Measurements from ENCODE around the gene WDR31. TPM values are rescaled to one million over a fixed set of nuclear protein-coding genes. Genes with fewer than 3 reads are reported as not detected.

The WDR31 gene
- total RNA-seq, 2 donors from 2014 or later: 2.1 to 2.3 TPM

DNA sequence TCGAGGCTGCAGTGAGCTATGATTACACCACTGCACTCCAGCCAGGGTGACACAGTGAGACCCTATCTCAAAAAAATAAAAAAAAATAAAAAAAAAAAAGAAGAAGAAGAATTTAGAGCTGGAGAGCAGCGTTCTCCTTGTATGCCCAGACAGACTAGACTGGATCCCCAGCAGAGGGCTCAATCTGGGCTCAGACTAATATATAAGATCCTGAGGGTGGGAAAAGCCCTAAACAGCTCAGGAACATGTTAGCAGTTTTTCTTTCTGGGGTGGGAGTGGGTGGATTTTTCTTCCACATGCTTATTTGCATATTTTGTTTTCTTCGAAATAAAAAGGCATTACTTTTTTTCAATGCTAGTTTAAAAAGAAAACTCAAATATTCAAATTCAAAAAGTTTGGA, 8.4 kb upstream of the WDR31 start:
- no peak for DNase-seq (ENCODE audit: low spot score)
- intact Hi-C loops (cut with DNase I): no loop called here

DNA sequence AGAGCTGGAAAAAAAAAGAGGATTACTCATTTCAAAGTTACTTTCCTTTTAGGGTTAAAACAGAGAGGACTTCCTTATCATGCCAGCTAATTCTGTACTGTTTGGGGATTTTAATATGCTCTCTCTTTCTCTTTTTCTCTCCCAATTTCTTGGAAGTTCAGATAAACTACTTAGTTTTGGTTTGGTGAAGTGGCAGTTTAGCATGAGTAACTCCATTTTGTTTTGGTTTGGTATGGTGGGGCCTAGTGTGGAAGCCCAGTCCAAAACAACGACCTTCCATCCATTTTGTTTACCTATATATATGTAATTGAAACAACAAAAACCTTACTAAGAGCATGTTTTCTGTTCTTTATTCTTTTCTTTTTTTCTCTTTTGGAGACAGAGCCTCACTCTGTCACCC, 5.6 kb upstream of the WDR31 start:
- no peak for DNase-seq (ENCODE audit: low spot score)
- intact Hi-C loops (cut with DNase I): loop anchor here in 1 of 2 donors (2.0 kb wide), 1 partner anchor 29 kb away; no protein-coding TSS in a partner anchor

DNA sequence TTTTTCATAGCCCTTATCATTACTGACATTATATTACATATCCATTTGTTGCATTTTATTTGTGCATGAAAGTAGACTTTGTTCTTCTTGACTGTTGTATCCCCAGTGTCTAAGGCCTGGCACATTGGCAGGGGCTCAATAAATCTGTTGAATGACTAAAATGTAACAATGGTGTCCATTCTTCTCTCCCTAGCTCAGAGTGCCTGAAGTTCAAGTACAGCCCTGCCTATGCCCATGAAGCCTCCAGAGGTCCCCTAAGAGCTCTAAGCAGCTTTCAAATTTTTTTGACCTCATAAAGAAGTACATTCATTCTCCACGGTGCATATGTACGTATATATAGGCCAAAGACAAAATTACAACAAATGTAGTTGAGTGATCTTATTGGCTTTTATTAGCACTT, 5.1 kb upstream of the WDR31 start:
- intact Hi-C loops (cut with DNase I): loop anchor here in 1 of 2 donors (2.0 kb wide), 1 partner anchor 30 kb away; no protein-coding TSS in a partner anchor
- no peak for DNase-seq (ENCODE audit: low spot score)

DNA sequence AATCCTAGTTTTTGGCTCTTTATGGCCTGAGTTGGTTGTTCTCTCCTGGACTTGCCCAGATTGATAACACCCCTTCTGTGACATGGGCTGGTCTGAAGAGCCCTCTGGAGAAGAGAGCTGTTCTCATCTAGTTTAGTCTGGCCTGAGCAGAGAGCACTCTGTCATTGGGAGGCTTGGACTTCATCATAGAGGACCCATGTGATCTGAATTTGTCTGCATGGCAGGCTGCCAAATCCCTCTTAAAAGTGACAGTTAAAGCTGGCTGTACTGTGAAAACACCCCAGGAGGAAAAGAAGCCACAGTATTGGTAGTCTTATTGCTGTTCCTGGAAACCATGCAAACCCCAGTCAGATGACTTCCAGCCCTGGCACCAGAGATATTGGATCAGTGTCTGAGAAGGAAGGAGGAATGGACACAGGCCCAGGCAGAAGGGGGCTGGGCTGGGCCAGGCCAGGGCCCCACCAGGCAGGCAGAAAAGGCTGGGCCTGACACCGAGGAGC, 3.7 kb upstream of the WDR31 start:
- intact Hi-C loops (cut with DNase I): loop anchor here in 1 of 2 donors (2.0 kb wide), 1 partner anchor 31 kb away; no protein-coding TSS in a partner anchor
- peak; percentile 92 for DNase-seq (ENCODE audit: low spot score)

DNA sequence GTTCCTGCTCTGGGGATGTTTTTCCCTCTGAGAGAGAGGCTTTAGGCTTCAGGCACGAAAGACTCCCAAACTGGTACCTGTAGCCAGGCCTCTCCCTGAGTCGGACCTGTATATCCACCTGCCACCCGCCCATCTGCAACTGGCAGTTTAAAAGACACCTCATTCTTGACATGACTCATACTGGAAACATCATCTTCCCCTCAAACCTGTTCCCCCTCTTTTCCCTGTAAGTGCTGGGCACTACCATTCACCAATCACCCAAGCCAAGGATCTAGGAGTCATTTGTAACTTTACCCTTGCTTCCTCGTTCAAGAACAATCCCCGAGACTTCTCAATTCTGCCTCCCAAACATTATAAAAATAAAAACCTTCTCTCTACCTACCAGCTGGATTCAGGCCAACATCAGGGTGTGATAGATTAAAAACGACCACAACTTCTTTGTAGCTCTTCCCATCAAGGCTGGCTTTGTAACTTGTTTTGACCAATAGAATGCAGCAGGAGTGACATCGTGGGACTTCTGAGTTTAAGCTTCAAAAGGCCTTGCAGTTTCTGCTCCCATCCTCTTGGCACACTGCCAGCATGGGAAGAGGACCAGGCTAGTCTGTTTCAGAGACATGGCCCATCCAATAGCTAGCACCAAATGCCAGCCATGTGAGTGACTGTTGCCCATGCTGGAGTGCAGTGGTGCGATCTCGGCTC, 1.8 kb upstream of the WDR31 start:
- intact Hi-C loops (cut with DNase I): no loop called here

DNA sequence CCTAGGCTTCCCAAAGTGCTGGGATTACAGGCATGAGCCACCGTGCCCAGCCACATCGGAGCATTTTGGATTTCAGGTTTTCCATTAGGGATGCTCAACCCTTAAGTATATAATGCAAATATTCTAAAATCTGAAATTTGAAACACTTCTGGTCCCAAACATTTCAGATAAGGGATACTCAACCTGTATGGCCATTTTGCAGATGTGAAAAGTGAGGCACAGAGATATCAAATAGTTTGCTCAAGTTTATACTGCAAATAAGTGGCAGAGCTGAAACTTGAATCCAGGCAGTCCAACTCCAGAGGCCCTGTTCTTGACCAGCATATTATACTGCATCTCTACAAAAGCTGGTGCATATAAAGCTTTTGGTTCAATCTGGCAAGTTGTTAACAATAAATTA, 2.4 kb downstream of the WDR31 start:
- DNase-seq (ENCODE audit: low spot score): no peak
- intact Hi-C loops (cut with DNase I): loop anchor here in 1 of 2 donors (10.0 kb wide), 1 partner anchor 1563 kb away; no protein-coding TSS in a partner anchor

More for the DNA sequence above, 1.8 kb upstream of the WDR31 start:
- DNase-seq (ENCODE audit: low spot score): no peak

DNA sequence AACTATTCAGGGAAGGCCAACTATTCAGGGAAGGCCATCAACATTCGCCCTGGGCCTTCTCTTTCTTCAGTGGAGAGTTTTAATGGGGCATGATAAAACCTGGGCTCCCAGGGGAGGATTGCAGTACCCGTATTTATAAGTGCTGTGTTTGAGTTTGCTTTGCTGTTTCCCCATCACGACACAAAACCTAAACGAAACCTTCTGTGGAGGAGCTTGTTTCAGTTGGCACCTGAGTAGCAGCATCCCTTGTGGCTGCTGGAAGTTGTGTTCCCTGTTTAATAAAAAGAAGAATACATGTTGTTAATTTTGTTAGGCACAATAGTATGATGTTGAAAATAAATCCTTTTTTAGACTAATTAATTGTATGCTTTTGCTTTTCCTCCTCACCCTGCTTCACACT, 8.3 kb downstream of the WDR31 start:
- DNase-seq (ENCODE audit: low spot score): no peak
- intact Hi-C loops (cut with DNase I): loop anchor here in 1 of 2 donors (10.0 kb wide), 1 partner anchor 1557 kb away; no protein-coding TSS in a partner anchor

DNA sequence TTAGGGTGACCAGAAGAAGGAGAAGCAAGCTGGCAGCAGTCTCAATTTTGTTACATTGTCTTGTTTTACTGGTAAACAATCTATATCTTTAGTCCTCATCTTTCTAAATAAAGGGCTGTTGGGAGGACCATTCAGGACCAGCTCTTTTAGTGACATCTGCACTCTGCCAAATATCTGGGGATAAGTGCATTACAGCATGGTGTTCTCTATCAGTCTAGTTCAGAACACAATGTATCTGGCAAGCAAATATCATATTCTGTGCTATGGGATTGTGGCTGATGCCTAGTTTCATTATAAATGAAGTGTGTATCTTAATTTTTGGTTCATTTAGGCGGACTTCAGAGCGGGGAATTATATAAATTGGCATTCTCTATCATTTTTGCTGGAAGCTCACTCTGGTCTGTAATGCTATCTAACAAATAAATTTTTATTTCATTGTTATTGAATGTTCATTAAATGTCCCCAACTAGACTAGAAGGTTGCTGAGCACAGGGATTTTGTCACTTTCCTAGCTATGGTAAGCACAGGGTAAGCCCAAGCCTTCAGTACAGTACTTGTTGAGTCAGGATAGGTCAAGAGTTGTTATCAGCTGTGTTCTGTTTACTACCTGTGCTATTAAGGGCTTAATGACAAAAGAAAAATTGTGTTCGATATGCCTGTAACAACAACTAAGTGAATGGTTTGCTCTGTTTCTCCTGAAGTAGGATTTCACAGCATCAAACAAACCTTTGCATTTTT, 11.9 kb downstream of the WDR31 start:
- no peak for DNase-seq (ENCODE audit: low spot score)
- intact Hi-C loops (cut with DNase I): no loop called here

DNA sequence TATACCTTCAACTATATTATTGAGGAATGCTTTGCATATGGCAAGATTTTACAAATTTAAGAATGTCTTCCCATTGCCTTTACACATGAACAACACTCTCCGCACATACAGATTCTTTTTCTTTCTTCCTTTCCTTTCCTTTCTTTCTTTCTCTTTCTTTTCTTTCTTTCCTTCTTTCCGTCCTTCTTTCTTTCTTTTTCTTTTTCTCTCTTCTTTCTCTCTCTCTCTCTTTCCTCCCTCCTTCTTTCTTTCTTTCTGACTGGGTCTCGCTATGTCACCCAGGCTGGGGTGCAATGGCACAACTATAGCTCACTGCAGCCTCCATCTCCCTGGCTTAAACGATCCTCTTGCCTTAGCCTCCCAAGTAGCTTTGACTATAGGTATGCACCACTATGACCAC, 13.8 kb downstream of the WDR31 start:
- no peak for DNase-seq (ENCODE audit: low spot score)
- intact Hi-C loops (cut with DNase I): no loop called here

DNA sequence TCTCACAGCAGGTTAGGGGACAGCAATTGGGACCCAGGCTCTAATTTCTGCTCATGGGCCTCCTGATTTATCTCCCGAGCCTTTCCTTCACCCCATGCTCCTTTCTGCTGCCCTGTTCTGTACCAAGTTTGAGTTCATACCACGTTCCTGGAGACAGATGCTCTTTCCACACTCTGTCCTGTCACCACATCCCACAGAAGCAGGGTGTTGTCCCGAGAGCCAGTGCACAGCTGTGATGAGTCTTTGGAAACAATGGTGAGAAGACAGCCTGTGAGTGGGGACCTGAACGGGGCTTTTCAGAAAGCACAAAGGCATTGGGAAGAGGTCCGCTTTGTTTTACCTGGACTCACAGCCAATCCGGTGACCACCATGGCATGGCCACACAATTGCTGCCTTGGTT, 17.4 kb downstream of the WDR31 start:
- intact Hi-C loops (cut with DNase I): no loop called here
- DNase-seq (ENCODE audit: low spot score): no peak

DNA sequence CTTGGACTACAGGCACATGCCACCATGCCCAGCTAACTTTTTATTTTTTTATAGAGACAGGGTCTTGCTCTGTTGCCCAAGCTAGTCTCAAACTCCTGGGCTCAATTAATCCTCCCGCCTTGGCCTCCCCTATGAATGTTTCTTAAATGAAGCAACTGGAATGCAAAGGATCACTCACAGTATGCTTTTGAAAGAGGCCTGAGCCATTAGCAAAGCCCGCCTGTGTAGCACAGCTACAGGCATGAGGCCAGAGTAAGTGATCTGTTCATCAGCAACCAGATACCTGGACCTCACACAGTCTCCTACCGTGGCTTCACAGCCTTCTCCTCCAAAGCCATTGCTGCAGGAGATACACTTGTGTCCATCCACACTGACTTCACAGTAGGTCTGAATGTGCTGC, 20.0 kb downstream of the WDR31 start:
- intact Hi-C loops (cut with DNase I): no loop called here
- no peak for DNase-seq (ENCODE audit: low spot score)

DNA sequence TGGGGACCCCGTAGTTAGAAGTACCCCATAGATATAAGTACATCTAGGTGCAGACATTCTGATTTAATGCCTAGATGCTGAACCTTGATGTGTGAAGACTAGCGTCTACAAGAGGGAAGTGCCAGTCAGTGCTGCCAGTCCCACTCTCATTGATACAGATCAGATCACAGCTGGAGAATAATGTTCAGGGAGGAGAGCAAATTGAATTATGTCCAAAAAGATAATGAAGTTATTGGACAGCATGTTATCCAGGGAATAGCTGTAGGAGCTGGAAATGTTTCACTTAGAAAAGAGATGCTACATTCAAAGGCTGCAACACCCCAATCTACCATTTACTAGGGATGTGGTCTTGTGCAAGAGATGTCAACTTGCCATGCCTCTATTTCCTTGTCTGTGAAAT, 21.0 kb downstream of the WDR31 start:
- DNase-seq (ENCODE audit: low spot score): no peak
- intact Hi-C loops (cut with DNase I): loop anchor here in 1 of 2 donors (2.0 kb wide), 1 partner anchor 68 kb away; no protein-coding TSS in a partner anchor

DNA sequence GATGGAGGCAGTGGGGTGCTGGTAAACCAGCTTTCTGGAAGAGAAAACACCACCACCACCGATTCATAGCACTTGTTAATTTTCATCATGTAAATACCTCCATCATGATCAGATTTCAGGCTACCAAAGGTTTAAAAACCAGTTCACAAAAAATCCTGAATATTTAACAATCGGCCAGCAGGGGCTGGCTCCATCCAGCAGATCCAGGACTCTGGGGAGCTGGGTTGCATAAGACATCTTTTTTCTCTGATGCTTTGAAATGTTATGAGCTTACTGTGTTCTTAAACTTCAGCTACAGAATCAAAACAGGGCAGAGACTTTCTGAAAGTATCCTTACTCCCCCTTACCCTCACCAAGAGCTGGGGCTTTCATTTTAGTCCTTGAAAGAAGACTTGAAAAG, 22.3 kb downstream of the WDR31 start:
- no peak for DNase-seq (ENCODE audit: low spot score)
- intact Hi-C loops (cut with DNase I): loop anchor here in 1 of 2 donors (2.0 kb wide), 1 partner anchor 67 kb away; no protein-coding TSS in a partner anchor

DNA sequence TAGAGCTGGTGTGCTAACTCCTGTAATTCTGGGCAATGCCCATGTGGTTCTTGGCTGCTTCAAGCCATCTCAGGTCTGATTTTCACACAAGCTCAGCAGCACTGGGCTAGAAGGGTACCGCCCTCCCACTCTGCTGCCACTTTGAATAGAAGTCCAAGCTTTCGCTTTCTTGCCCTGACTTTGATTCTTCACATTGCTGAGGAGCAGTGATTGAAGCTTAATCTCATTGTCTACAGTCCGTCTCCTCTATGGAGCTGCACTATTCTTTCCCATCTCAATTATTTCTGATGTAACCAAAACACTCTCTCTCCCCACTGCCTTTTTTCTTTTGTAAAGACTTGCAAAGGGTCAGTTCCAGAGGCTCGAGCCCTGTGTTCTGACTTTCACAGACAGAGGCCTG, 24.0 kb downstream of the WDR31 start:
- intact Hi-C loops (cut with DNase I): no loop called here

DNA sequence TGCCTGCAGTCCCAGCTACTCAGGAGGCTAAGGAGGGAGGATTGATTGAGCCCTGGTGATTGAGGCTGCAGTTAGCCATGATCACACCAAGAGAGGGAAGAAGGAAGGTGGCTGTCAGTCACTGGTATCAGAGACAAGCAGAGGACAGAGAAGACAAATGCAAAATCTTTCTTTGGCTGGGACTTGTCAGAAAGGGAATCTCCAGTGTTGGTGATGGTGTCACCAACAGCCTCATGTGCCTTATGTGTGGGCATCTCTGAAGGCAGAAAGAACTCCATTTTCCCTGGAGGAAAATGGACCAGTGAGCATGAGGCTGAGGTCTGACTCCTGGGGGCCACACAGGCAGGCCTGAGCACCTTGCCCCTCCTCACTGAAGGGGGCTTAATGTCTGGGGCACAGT, 24.8 kb downstream of the WDR31 start:
- no peak for DNase-seq (ENCODE audit: low spot score)
- intact Hi-C loops (cut with DNase I): no loop called here

More for the DNA sequence above, 24.0 kb downstream of the WDR31 start:
- no peak for DNase-seq (ENCODE audit: low spot score)

DNA sequence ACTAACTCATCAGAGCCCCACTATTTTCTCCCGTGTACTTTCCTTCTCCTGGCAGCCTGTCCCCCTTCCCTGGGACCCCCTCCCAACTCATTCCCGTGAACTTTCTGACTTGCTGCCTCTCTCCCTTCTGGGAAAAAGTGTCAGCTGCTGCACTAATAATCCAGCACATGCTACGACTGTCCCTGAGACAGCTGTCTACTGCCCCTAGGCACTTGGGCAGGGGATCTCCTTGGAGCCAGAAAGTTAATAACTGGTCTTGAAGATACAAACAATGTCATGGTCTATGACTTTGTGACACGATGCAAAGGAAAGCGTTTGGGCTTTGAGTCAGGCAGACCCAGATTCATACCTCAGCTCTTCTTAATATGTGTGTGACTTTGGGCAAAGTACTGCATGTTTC, 26.8 kb downstream of the WDR31 start:
- intact Hi-C loops (cut with DNase I): no loop called here
- DNase-seq (ENCODE audit: low spot score): no peak

DNA sequence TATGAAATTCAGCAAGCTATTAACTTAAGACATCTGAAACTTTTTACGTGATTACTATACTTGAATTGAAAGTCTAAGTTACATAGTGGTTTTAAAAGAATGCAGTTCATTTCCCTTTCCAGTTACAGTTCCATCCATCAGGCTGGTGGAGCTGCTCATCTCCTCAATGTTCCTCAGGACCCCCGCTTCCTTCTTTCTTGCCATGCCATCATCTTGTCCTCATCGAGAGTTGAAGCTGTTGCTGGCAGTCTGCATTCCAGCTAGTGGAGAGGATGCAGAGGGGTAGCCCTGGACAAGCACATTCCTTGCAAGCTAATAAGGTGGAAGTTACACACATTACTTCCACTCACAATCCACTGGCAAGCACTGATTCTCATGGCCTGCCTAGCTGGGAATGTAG, 28.1 kb downstream of the WDR31 start:
- DNase-seq (ENCODE audit: low spot score): no peak
- intact Hi-C loops (cut with DNase I): no loop called here

DNA sequence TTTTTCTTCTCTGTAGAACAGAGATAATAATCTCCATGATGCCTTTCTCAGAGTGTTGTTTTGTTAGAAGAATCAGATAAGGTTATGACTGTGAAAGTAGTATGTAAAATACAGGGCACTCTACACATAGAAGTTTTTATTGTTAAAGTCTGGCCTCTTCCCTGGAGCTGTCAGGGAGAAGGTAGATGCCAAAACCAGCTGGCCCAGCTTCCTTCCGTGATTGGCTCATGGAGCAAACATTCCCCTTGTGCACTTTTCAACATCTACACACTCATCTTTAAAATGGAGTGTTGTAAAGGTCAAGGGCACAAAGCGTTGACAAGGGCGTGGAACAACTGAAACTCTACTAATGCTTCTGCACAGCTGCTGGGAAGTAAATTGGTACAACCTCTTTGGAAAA, 29.5 kb downstream of the WDR31 start:
- intact Hi-C loops (cut with DNase I): no loop called here
- DNase-seq (ENCODE audit: low spot score): no peak

DNA sequence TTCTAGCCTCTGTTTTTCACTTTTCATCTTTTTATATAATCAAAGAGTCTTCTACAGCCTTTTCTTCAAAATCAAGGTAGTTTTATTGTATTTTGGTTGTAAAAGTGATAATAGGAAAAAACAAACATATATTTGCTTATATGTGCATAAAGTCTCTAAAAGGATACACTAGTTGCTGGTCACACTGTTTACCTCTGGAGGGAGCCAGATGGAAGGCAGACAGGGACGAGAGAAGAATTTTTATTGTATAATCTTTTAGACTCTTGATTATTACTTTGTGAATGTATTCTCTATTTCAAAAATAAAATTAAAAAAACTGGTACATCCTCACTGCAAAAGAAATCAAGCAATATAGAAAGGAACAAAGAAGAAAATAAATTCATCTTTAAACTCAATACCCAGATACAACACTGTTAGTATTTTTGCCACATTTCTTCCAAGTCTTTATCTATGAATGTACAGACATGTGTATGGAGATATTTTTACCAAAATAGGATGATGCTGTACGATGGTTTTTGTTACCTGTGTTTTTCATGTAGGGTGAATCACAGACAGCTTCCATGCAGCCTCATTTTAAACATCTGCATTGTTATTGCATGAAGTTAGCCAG, 30.8 kb downstream of the WDR31 start:
- no peak for DNase-seq (ENCODE audit: low spot score)
- intact Hi-C loops (cut with DNase I): no loop called here

DNA sequence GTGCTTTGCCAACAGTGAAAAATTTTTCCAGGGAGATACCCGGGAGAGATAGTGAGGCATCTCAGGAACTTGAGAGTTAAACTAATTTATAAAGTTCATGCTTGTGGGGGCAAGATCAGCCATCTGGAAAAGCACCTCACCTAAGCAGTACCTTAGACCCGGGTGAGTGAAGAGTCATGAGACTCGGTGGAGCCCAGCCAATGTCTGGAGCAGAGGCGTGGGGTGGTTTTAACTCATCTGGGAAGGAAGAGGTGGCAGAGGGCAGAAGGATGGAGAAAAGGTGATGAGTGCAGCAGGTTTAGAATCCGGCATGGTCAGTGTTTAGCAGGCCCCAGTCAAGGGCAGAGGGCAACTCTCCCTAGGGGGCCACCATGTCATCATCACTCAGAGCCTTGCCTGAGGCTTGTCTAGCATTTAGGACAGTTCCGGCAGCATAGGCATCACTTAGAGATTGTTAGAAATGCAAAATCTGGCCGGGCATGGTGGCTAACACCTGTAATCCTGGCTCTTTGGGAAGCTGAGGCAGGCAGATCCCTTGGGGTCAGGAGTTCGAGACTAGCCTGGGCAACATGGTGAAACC, 32.6 kb downstream of the WDR31 start:
- intact Hi-C loops (cut with DNase I): no loop called here
- no peak for DNase-seq (ENCODE audit: low spot score)

Measured in posterior vena cava (tissue), 2 donors.